GM18909 (cell line): ENCODE data around the gene RCN2.
"Not testable (repeated sequence)": the region's sequence is repeated elsewhere in the genome, so short reads cannot be mapped to it uniquely, and the experiment has no call there.

Experiments
- ATAC-seq: cut with Tn5 transposase; IDR thresholded peaks from one replicate; pipeline ENCODE4 v1.9.1; 2021; ENCODE audit warnings: mild to moderate bottlenecking; ENCODE audit not compliant: unreplicated experiment, poor library complexity

The RCN2 gene

DNA sequence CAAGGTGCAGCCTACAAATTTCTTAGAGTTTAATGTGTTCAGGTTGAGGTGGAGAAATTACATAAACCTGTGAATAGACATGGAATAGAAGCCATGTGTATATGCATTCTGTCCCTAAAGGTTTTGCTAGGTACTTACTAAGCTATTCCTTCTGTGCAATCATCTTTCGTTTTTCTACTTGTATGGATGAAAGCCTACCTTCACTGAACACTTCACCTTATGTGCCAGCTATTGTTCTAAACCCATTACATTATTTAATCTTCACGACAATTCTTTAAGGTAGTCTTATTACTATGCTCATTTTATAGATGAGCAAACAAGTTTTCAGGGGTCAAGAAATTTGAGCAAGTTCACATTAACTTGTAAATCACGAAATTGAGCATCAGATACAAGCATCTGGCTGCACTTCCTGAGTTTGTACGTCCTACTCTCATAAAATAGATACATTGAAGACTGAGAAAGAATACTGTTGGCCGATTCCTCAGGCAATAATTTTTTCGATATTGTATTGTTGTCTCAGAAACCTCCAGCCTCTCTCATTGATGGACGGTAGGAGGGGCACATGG, 635 bp upstream of the RCN2 start:
- no peak for ATAC-seq

DNA sequence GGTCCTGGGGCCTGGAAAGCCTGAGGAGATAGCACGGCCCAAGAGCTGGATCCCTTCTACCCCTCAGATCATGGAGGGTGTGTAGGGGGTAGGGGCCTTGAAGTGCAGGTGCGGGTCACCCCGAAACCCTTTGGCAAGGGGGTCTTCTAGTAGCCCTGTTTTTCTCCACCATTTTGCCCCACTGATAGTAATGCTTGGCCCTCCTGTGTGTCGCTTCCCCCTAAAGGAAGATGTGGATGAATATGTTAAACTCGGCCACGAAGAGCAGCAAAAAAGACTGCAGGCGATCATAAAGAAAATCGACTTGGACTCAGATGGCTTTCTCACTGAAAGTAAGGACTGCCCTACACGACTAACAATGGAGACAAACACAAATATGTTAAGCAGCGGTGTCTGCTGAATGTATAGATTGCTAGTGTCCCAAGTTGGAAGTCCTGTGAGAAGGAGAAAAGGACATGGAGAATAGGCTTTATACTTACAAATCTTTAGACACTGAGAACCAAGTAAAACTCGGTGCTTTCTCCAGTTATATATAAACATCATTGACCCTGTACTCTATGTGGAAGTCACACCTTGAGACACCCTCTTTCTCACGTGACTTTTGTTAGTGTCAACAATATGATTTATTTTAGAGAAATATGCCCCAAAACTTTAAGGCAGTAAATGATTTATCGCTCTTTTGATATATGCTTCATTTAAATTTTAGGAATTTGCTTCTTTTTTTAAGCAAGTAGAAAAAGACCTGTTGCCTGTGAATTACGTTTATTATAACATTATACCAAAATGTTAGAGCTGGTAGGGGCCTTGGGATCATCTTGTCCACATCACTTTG, 802 bp downstream of the RCN2 start:
- ATAC-seq, result no peak

DNA sequence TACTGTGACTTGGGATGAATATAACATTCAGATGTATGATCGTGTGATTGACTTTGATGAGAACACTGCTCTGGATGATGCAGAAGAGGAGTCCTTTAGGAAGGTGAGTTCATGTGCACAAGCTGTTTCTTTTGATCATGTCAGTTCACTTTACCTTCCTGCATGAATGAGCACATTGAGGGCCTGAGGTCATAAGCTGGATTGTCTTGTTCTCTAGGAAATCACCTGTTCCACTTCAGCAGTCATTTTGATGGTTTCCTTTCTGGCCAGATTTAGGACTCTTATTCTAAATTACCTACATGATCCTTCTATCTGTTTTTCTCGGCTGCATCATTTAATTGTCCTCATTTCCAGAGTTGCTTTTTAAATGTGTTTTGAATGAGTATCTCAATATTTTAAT, 4.1 kb downstream of the RCN2 start:
- ATAC-seq, result no peak

DNA sequence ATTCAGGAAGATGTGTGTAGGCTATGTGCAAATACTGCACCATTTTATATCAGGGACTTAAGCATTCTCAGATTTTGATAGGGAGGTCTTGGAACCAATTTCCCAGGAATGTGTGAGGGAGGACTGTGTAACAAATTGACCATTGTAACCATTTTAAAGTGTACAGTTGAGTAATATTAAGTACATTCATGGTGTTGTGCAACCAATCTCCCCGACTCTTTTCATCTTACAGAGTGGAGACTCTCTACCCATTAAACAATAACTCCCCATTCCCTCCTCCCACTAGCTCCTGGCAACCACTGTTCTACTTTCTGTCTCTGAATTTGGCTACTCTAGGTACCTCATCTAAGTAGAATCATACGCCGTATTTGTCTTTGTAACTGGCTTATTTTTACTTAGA, 5.1 kb downstream of the RCN2 start:
- ATAC-seq, result no peak

DNA sequence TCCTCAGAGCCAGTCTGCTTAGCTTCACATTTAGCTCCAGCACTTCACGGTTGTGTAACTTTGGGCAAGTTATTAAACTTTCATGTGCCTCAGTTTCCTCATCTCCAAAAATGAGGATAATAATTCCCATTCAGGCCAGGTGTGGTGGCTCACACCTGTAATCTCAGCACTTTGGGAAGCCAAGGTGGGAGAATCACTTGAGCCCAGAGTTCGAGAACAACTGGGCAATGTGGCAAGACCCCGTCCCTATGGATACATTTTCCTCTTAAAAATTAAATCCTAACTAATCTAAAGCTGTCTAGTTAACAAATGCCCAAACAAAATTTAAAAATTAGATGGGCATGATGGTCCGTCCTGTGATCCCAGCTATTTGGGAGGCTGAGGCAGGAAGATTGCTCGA, 7.2 kb downstream of the RCN2 start:
- ATAC-seq, result no peak

DNA sequence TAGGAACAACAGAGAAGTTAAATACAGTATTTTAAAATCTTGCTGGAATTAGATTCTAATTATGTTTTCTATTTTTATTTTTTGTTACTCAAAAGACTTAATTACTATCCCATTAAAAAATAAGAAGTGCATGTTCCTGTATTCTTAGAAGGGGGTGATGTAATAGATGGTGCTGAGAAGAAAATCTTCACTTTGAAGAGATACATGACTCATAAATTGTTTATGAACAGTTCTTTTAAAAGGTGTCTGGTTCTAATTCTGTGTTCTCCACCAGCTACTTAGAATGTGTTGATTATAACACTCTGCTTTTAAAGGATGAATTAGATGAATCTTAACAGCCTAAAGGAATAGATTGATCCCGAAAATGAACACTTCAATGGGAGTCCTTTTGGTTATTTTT, 8.2 kb downstream of the RCN2 start:
- ATAC-seq, result no peak

DNA sequence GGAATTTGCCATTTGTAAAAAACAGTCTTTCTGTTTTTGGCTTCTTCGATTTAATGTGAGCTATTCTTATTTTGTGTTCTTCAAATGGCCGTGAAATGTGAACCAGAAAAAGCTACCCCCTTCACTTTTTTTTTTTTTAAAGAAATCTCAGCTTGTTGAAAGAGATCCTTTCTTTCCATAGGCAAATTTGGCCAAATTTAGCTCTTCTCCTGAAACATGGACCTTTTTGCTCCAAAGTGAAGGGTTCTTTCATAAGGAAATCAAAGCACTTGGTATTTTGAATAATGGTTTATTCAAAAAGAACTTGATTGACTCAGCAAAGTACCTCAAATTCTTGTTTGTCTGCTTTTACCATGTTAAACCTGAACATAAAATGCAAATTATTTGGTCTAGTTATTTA, 10.1 kb downstream of the RCN2 start:
- ATAC-seq, result no peak

DNA sequence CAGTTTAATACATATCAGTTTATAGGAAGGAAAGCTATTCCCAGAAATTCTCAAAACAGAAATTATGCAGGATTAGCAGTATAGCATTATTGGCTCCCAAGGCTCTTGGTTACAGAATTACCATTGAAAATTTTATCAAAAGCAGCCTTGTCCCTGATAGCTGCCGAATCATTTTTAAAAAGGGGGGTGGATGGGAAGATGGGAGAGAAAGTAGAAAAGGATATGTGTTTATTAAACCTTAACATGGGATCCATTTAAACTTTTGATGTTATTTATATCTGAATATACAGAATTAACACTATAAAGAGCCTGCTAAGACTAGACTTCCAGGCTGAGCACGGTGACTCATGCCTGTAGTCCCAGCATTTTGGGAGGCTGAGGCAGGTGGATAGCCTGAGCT, 10.8 kb downstream of the RCN2 start:
- ATAC-seq, result no peak

DNA sequence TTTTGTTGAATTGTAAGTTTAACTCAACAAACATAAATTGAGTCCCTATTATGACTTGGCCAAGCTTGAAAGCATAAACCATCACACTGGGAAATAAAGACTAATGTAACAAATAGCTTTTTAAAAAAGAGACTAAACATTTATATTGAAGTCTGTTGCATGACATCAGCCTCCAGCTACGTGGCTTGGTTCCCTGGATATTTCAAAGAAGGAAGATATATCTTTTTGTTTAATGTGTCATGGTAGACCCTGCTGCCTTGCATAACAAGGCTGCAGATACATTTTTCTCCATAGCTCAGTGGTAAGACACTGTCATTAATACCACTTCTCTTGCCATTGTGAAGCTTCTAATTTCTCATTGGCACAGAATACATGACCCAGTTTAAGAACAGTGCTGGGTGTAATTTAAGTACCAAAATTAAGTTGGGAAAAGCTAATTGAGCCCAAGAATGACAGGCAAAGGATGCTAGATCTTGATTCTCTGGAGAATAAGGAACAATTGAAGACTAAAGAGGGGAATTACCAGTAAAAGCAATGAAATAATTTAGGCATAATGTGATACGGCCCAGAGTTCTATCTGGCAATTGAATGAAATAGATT, 14.0 kb downstream of the RCN2 start:
- no peak for ATAC-seq

DNA sequence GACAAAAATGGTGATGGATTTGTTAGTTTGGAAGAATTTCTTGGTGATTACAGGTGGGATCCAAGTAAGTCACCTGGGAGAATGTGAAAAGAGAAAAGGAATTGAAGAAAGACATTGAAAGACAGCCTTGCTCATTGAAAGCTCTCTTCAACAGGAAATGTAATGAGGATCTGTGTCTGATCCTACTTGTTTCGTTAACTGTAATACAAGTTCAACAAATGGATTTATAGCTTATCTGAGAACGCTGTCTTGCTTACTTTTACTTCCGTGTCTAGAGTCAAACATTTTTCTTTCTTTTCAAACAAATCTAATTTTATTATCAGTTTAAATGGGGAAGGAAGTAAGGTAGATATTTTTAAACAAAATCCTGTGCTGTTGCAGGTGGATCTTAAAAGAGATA, 15.9 kb downstream of the RCN2 start:
- ATAC-seq, result no peak

DNA sequence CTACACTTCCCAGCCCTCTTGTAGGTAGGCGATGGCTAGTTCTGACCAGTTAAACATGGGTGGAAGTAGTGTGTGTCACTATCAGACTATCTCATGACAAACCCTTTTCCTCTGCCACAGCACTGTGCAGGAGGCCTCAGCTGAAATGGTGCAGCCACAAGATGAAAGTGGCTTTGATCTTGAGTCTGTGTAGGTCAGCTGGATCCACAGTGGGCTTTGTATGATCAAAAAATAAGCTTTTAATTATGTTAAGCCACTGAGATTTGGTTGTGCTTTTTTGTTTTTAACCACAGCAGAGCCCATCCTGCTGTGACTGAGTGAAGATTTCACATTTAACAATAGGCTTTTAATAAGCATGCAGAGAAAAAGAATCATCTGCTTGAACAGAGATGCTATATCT, 19.7 kb downstream of the RCN2 start:
- no peak for ATAC-seq

DNA sequence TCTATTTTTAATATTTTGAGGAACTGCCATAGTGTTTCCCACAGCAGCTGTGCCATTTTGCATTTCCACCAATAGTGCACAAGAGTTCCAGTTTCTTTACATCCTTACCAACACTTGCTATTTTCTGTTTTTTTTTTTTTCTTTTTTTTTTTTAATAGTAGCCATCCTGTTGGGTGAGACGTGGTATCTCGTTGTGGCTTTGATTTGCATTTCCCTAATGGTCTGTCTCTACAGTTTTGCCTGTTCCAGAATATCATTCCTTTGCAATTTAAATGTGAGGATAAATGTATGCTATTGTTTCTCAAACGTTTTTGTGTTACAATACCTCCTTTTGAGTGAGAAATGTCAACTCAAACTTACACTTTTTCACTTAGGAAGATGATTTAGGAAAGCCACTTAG, 22.4 kb downstream of the RCN2 start:
- no peak for ATAC-seq

DNA sequence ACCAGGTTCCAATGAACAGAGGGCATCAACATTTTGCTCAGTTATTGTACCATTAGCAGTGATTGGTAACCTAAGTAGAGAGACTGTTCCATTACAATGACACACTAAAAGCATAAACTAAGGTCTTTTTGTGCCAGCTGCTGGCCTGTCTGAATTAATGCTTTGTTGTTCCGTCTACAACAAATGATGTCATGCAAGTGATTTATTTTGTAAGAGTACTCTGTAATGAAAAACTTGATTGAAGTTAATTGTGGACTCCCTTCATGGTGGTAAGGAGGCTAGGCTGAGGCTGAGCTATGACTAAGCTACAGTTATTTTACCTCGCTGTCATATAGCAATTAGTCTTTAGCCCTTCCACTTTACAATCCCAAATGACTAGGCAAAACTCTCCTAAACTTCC, 23.2 kb downstream of the RCN2 start:
- no peak for ATAC-seq

DNA sequence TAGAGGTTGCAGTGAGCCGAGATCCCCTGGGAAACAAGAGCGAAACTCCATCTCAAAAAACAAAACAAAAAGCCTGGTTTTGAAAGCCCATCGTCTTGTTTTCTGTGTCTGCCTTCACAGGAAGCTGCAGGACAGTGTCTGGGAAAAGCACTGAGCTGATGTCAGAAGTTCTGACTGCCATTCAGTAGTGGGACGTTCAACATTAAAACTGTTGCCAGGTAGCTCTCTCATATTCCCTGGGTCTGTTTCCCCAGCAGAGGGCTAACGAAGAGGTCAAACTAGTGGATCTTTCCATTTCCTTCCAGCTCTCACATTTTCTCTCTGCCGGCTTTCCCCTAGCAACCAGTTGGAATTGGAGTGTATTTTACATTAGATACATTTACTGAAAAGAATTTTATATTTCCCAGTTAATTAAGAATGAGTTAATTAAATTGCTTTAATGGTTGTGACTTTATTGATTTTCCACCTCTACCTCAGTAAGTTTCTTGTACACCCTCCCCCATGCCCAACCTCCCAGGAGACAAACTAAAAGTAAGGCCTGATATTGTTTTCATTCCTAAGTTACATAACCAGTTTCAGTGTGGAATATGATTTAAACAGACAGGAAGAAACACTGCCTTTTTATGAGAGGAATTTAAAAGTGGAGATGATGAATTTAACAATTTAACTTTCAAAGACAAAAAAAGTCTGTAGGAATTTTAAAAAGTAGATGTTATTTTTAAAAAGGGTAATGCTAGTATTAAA, 29.9 kb downstream of the RCN2 start:
- no peak for ATAC-seq

DNA sequence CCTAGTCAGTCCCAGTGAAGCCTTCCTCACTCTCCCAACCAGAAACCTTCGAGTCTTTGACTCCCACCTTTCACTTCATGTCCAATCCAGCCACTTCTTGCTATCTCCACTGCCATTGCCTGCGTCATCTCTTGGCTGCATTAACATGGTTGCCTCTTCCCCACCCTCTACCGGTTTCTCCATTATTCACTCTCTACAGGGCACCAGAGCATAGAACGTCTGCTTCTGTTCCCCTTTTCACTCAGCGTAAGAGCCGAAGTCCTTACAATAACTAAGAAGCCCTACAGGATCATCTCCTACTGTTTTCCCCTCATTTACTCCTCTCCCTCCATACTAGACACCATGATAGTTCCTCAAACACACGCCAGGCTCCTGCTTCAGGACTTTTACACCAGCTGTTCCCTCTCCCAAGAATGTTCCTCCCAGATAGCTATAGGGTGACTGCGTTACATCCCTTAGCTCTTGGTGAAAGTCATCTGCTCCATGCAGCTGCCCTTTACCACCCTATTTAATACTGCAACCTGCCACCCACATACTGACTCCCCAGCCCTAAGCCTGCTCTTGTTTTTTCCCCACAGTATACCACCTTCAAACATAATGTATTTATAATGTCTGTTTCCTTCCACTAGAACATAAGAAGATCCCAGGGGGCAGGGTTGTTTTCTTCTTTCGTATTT, 30.9 kb downstream of the RCN2 start:
- no peak for ATAC-seq

DNA sequence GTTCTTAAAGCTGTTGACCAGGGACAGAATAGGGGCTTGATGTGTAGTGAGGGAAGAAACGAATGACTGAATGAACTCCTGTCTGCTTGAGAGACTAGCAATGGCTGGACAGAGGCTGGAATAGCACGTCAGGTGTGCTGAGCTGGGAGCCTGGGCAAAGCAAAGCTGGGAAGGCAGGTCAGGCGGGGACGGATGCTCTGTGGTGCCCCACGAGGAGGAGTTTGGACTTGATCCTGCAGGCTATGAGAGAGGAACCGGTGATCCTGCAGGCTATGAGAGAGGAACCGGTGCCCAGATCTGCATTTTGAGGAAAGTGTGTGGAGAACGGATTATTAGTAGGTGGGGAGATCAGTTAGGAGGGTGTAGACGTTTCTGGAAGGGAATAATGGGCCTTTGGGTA, 32.0 kb downstream of the RCN2 start:
- no peak for ATAC-seq

DNA sequence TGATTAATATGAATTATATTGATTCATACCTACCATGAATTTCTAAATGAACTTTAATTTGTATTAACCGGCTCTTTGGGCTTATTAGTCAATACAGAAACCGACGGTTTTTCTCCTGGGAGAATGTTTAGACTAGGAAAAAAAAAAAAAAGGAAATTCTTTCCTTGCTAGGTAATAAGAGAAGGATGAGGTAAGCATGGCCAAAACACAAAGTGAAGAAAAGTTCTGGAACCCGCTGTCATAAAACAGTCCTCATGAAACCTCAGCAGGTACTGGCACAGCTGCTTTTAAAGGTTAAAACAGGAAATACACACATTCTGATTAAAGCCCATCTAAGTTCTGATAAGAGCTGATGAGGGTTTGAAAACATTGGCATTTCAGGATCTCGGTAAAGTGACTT, 32.6 kb downstream of the RCN2 start:
- ATAC-seq, result no peak

DNA sequence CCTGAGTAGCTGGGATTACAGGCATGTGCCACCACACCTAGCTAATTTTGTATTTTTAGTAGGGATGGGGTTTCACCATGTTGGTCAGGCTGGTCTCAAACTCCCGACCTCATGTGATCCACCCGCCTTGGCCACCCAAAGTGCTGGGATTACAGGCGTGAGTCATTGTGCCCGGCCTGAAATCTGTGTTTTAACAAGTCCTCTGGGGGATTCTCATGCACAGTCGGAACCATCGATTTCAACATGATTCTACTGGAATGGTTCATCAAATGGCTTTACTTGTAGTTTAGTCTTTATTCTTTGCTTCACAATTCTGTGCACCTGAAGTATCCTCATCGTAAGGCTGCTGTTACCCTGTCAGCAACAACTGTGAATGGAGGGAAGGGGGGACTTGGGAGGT, 34.5 kb downstream of the RCN2 start:
- ATAC-seq, result not testable (repeated sequence)

DNA sequence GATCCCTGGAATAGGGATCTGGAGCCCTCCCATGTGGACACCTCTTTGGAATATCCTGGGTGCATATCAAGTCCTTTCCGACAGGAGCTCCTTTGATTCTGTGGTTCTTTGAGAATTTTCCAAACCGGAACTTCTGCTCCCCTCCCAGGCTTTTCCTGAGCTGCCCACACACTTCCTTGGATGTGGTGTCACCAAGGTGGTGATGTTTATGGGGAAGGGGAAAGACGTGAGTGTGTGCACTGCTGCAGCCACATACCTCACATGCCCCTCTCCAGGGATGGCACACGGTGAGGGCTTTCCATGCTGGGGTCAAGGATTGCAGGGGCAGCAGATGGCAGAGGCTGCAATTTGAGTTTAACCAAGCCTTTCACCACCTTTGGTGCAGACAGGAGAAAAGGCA, 35.5 kb downstream of the RCN2 start:
- no peak for ATAC-seq

DNA sequence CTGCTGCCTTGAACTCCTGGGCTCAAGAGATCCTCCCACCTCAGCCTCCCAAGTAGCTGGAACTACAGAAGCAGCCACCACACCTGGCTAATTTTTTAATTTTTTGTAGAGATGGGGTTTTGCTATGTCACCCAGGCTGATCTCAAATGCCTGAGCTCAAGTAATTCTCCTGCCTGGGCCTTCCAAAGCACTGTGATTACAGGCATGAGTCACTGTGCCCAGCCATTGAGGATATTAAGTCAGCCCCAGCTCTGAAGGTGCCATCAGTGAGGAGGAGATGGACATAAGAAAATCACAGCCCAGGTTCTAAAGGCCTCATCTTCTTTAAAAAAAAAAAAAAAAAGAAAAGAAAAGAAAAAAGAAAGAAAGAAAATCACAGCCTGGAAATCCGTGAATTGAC, 36.8 kb downstream of the RCN2 start:
- ATAC-seq, result no peak
